Activated CD8-positive, alpha-beta T cell treated with anti-CD3 and anti-CD28 coated beads for 36 hours (primary cell): ENCODE results near the gene SASH1. TPM values are rescaled to one million over a fixed set of nuclear protein-coding genes. Genes with fewer than 3 reads are reported as not detected.

Experiments used
- ATAC-seq: fragments of 200-7000 bp; cut with Tn5 transposase; one replicate; pipeline ENCODE4 v1.10.0; 2021; ENCODE audit warnings: mild to moderate bottlenecking, moderate library complexity
- CTCF ChIA-PET: fragments of 350-600 bp; sonication (Branson Sonifier 250); formaldehyde crosslinking; loops from one replicate; lab custom pipeline; 2021; ENCODE audit warnings: antibody characterized with exemption; lab: Charles Lee
- POLR2A ChIA-PET: fragments of 350-600 bp; sonication (Branson Sonifier 250); formaldehyde crosslinking; loops from one replicate; lab custom pipeline; 2021; ENCODE audit warnings: antibody characterized with exemption; lab: Charles Lee
- DNase-seq: peaks from one replicate; pipeline ENCODE4 v3.0.0-alpha.2; 2020
- H3K27ac Mint-ChIP-seq: one replicate; pipeline ENCODE4 v1.8.0; 2021; ENCODE audit warnings: mild to moderate bottlenecking, mixed read lengths
- H3K27me3 Mint-ChIP-seq: one replicate; pipeline ENCODE4 v1.8.0; 2021; ENCODE audit warnings: mixed read lengths
- H3K36me3 Mint-ChIP-seq: one replicate; pipeline ENCODE4 v1.8.0; 2021; ENCODE audit warnings: low read depth, mixed read lengths
- H3K4me1 Mint-ChIP-seq: one replicate; pipeline ENCODE4 v1.8.0; 2021; ENCODE audit warnings: low read depth, mixed read lengths
- H3K4me3 Mint-ChIP-seq: one replicate; pipeline ENCODE4 v1.8.0; 2021; ENCODE audit warnings: mild to moderate bottlenecking, moderate library complexity, mixed read lengths
- H3K9me3 Mint-ChIP-seq: one replicate; pipeline ENCODE4 v1.8.0; 2021; ENCODE audit warnings: mixed read lengths
- CTCF ChIP-seq: fragments of 200-600 bp; IDR thresholded peaks from one replicate; pipeline ENCODE4 v1.8.0; 2022; ENCODE audit warnings: antibody characterized with exemption, mild to moderate bottlenecking
- intact Hi-C: fragments of 100-400 bp; cut with micrococcal nuclease; formaldehyde crosslinking; loops from one replicate; pipeline ENCODE4 v1.10.0; 2022
- total RNA-seq, 2 experiments: library from RNA; stranded (reverse); gene quantifications; one replicate each; pipeline ENCODE4 v1.2.3, GENCODE V29; 2021

Gene SASH1
- total RNA-seq, 2 experiments from 2014 or later, result 0.04 to 0.05 TPM

- no peaks in the 10 kb centered on the region for H3K4me1 Mint-ChIP-seq
- H3K4me3 Mint-ChIP-seq, result no peak overlapping the region
- H3K9me3 Mint-ChIP-seq, result no peaks in the 10 kb centered on the region
- H3K36me3 Mint-ChIP-seq, result no peaks in the 10 kb centered on the region
- ATAC-seq (no peak), DNase-seq (no peak)
- ChIA-PET POLR2A (no interaction called here), CTCF (interaction anchor here (1.2 kb wide), 1 partner anchor 11 kb away, joined by 4 read pairs; no protein-coding TSS in a partner anchor)
- TF ChIP-seq CTCF, result no peak
- H3K27me3 Mint-ChIP-seq, result peaks cover 7% of the 10 kb centered on the region
- intact Hi-C loops, result no loop called here
- no peak overlapping the region for H3K27ac Mint-ChIP-seq
Measured at GRCh38 chr6:148470606-148471465, 128.2 kb downstream of the SASH1 start.

GRCh38 chr6:148471624-148472159, 129.1 kb downstream of the SASH1 start:
- ChIA-PET POLR2A (no interaction called here), CTCF (no interaction called here)
- DNase-seq, result no peak
- intact Hi-C loops, result no loop called here
- Mint-ChIP-seq H3K4me3 (no peak overlapping the region), H3K4me1 (no peaks in the 10 kb centered on the region), H3K36me3 (no peaks in the 10 kb centered on the region), H3K9me3 (no peaks in the 10 kb centered on the region), H3K27me3 (peaks cover 11% of the 10 kb centered on the region), H3K27ac (no peak overlapping the region)
- no peak for TF ChIP-seq CTCF
- no peak for ATAC-seq

GRCh38 chr6:148472171-148473105, 129.8 kb downstream of the SASH1 start:
- ChIA-PET CTCF (no interaction called here), POLR2A (no interaction called here)
- Mint-ChIP-seq H3K4me3 (no peak overlapping the region), H3K9me3 (no peaks in the 10 kb centered on the region), H3K27ac (no peak overlapping the region), H3K27me3 (peaks cover 11% of the 10 kb centered on the region), H3K36me3 (no peaks in the 10 kb centered on the region), H3K4me1 (no peaks in the 10 kb centered on the region)
- intact Hi-C loops, result no loop called here
- DNase-seq, result no peak
- no peak for ATAC-seq
- TF ChIP-seq CTCF, result no peak

GRCh38 chr6:148479497-148479896, 136.9 kb downstream of the SASH1 start:
- no peaks in the 10 kb centered on the region for H3K4me1 Mint-ChIP-seq
- no peak for TF ChIP-seq CTCF
- H3K4me3 Mint-ChIP-seq, result no peak overlapping the region
- H3K27ac Mint-ChIP-seq, result no peak overlapping the region
- no peaks in the 10 kb centered on the region for H3K9me3 Mint-ChIP-seq
- CTCF ChIA-PET, result interaction anchor here (1.0 kb wide), 1 partner anchor 303 kb away, joined by 3 read pairs; no protein-coding TSS in a partner anchor
- intact Hi-C loops, result no loop called here
- POLR2A ChIA-PET, result no interaction called here
- no peak for DNase-seq
- H3K27me3 Mint-ChIP-seq, result peaks cover 9% of the 10 kb centered on the region
- no peak for ATAC-seq
- H3K36me3 Mint-ChIP-seq, result no peaks in the 10 kb centered on the region
